SK-N-SH treated with all-trans-retinoic acid at 6 μM for 48 hours (cell line): Measurements from ENCODE around the gene FIGNL2.

Experiments used
- GLIS3 ChIP-seq: fragments of 250-450 bp; sonication (Bioruptor Pico); IDR thresholded peaks from 2 replicates; pipeline ENCODE4 v1.5.0; 2020; ENCODE audit warnings: mild to moderate bottlenecking, moderate library complexity
- ISL1 ChIP-seq: fragments of 250-450 bp; sonication (Bioruptor Pico); IDR thresholded peaks from 2 replicates; pipeline ENCODE4 v2.1.2; 2022; ENCODE audit warnings: mild to moderate bottlenecking, moderate library complexity
- TF ChIP-seq, protein P1 (sequence below): fragments of 250-450 bp; sonication (Bioruptor Pico); IDR thresholded peaks from 2 replicates; pipeline ENCODE4 v1.5.1; 2020; ENCODE audit warnings: low read depth, mild to moderate bottlenecking, moderate library complexity
- TF ChIP-seq, protein P2 (sequence below): fragments of 250-450 bp; sonication (Bioruptor Pico); IDR thresholded peaks from 2 replicates; pipeline ENCODE4 v1.8.0; 2021; ENCODE audit warnings: low read depth, mild to moderate bottlenecking, moderate library complexity, borderline replicate concordance

DNA sequence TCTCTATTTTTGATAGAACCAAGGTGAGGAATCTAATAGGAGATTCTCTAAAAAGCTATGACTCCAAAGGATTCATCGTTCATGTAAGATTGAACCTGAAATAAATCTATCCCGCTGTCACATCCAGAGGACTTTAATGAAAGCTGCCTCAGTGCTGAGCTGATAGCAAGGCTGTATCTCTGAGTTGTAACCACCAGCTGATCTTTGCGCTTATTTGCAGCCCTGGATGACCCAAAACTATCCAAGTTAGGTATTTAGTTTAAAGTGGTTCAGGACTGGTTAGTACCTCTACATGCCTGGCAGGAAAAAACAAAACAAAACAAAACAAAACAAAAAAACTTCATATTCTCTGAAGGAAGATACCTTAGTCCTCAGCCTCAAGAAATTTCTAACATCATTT lies 30.6 kb upstream of the FIGNL2 start:
- TF ChIP-seq ISL1, result no peak
- TF ChIP-seq, protein P1, sequence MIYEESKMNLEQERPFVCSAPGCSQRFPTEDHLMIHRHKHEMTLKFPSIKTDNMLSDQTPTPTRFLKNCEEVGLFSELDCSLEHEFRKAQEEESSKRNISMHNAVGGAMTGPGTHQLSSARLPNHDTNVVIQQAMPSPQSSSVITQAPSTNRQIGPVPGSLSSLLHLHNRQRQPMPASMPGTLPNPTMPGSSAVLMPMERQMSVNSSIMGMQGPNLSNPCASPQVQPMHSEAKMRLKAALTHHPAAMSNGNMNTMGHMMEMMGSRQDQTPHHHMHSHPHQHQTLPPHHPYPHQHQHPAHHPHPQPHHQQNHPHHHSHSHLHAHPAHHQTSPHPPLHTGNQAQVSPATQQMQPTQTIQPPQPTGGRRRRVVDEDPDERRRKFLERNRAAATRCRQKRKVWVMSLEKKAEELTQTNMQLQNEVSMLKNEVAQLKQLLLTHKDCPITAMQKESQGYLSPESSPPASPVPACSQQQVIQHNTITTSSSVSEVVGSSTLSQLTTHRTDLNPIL, result no peak
- TF ChIP-seq, protein P2, sequence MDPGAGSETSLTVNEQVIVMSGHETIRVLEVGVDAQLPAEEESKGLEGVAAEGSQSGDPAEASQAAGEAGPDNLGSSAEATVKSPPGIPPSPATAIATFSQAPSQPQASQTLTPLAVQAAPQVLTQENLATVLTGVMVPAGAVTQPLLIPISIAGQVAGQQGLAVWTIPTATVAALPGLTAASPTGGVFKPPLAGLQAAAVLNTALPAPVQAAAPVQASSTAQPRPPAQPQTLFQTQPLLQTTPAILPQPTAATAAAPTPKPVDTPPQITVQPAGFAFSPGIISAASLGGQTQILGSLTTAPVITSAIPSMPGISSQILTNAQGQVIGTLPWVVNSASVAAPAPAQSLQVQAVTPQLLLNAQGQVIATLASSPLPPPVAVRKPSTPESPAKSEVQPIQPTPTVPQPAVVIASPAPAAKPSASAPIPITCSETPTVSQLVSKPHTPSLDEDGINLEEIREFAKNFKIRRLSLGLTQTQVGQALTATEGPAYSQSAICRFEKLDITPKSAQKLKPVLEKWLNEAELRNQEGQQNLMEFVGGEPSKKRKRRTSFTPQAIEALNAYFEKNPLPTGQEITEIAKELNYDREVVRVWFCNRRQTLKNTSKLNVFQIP (CRISPR knock-in tag), result no peak
- TF ChIP-seq GLIS3, result no peak
